ENCODE measurements around the gene TIGAR.

The TIGAR gene

GRCh38 chr12:4282892-4283511, 38.0 kb upstream of the TIGAR start:
- DNase-seq (ENCODE audit: low read depth) = no peak

GRCh38 chr12:4283512-4284255, 37.3 kb upstream of the TIGAR start:
- no peak for DNase-seq (ENCODE audit: low read depth)

- no peak for DNase-seq (ENCODE audit: low read depth)
Measured at GRCh38 chr12:4284306-4284705, 36.7 kb upstream of the TIGAR start.

GRCh38 chr12:4285070-4285469, 35.9 kb upstream of the TIGAR start:
- DNase-seq (ENCODE audit: low read depth) = no peak

GRCh38 chr12:4286228-4286627, 34.8 kb upstream of the TIGAR start:
- DNase-seq (ENCODE audit: low read depth) = no peak

- no peak for DNase-seq (ENCODE audit: low read depth)
Measured at GRCh38 chr12:4286771-4287317, 34.2 kb upstream of the TIGAR start.

GRCh38 chr12:4287325-4288211, 33.4 kb upstream of the TIGAR start:
- no peak for DNase-seq (ENCODE audit: low read depth)

- no peak for DNase-seq (ENCODE audit: low read depth)
Measured at GRCh38 chr12:4288296-4289131, 32.5 kb upstream of the TIGAR start.

GRCh38 chr12:4289231-4289878, 31.7 kb upstream of the TIGAR start:
- DNase-seq (ENCODE audit: low read depth) = no peak

GRCh38 chr12:4289998-4290790, 30.8 kb upstream of the TIGAR start:
- no peak for DNase-seq (ENCODE audit: low read depth)

- DNase-seq (ENCODE audit: low read depth) = no peak
Measured at GRCh38 chr12:4292341-4293073, 28.5 kb upstream of the TIGAR start.

- no peak for DNase-seq (ENCODE audit: low read depth)
Measured at GRCh38 chr12:4293299-4293965, 27.6 kb upstream of the TIGAR start.

GRCh38 chr12:4293966-4294505, 27.0 kb upstream of the TIGAR start:
- no peak for DNase-seq (ENCODE audit: low read depth)

- DNase-seq (ENCODE audit: low read depth) = no peak
Measured at GRCh38 chr12:4296751-4297150, 24.3 kb upstream of the TIGAR start.

- no peak for DNase-seq (ENCODE audit: low read depth)
Measured at GRCh38 chr12:4297617-4298016, 23.4 kb upstream of the TIGAR start.

- no peak for DNase-seq (ENCODE audit: low read depth)
Measured at GRCh38 chr12:4300883-4301282, 20.1 kb upstream of the TIGAR start.

- no peak for DNase-seq (ENCODE audit: low read depth)
Measured at GRCh38 chr12:4301932-4302501, 19.0 kb upstream of the TIGAR start.

- DNase-seq (ENCODE audit: low read depth) = no peak
Measured at GRCh38 chr12:4302881-4303280, 18.1 kb upstream of the TIGAR start.

Measured in stimulated activated CD8-positive, alpha-beta memory T cell treated with anti-CD3 and anti-CD28 coated beads, Interleukin-15, amount 100 ng/mL, for 1 hour (primary cell).